ENCODE results near the gene GRAP2.

- TF ChIP-seq SIN3A (conservative IDR thresholded peaks at IDR 0.05 in 1 of 2, IDR thresholded peaks at IDR 0.05 in 1 of 2; ENCODE audit: low read depth in 1 of 2, low read length in 2 of 2) (no peak), POLR2A (IDR thresholded peaks at IDR 0.05; ENCODE audit: control extremely low read depth in 1 of 2, low read depth in 2 of 2, low read length in 2 of 2) (no peak), CTCF (IDR thresholded peaks at IDR 0.05; ENCODE audit: control extremely low read depth in 1 of 3, insufficient read depth in 1 of 3, low read depth in 1 of 3, low read length in 3 of 3) (no peak), ZNF274 (IDR thresholded peaks at IDR 0.05; ENCODE audit: borderline replicate concordance, extremely low read depth, low read length) (no peak), JUND (IDR thresholded peaks at IDR 0.05; ENCODE audit: low read length) (no peak), EZH2 (IDR thresholded peaks at IDR 0.05; ENCODE audit: low read depth, low read length, severe bottlenecking) (no peak), RXRA (IDR thresholded peaks at IDR 0.05; ENCODE audit: insufficient read depth, low read depth, low read length) (no peak)
These were observed 108.4 kb downstream of the GRAP2 start for GRCh38 chr22:40009292-40009774.

Data from H1 (cell line).